ENCODE data around the gene GALNT5. TPM values are rescaled to one million over a fixed set of nuclear protein-coding genes. Genes with fewer than 3 reads are reported as not detected.

Gene GALNT5
- total and polyA plus RNA-seq, 2 experiments from 2014 or later: 1.8 to 2.0 TPM

DNA sequence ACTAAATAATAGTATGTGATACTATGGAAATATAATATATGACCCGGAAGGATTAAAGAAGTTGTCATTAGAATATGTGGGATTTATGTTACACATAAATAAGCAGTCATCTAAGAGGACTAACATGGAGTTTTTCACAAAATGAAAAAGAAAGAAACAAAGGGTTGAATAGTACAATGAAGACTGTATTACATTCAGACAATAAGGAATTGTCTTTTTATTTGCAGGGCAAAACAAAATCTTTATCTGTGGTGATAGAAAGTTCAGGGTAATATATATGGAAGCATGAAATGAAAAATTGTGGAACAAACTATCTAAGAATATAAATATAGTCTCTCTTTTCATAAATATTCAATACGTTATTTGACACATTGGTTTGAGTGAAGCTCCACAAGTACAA is 62.3 kb downstream of the GALNT5 start:
- H3K4me1 ChIP-seq (ENCODE audit: low read depth): no peaks in the 10 kb centered on the region
- TF ChIP-seq, protein P1, sequence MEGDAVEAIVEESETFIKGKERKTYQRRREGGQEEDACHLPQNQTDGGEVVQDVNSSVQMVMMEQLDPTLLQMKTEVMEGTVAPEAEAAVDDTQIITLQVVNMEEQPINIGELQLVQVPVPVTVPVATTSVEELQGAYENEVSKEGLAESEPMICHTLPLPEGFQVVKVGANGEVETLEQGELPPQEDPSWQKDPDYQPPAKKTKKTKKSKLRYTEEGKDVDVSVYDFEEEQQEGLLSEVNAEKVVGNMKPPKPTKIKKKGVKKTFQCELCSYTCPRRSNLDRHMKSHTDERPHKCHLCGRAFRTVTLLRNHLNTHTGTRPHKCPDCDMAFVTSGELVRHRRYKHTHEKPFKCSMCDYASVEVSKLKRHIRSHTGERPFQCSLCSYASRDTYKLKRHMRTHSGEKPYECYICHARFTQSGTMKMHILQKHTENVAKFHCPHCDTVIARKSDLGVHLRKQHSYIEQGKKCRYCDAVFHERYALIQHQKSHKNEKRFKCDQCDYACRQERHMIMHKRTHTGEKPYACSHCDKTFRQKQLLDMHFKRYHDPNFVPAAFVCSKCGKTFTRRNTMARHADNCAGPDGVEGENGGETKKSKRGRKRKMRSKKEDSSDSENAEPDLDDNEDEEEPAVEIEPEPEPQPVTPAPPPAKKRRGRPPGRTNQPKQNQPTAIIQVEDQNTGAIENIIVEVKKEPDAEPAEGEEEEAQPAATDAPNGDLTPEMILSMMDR (IDR thresholded peaks at IDR 0.05; ENCODE audit: low read depth, low read length): no peak

DNA sequence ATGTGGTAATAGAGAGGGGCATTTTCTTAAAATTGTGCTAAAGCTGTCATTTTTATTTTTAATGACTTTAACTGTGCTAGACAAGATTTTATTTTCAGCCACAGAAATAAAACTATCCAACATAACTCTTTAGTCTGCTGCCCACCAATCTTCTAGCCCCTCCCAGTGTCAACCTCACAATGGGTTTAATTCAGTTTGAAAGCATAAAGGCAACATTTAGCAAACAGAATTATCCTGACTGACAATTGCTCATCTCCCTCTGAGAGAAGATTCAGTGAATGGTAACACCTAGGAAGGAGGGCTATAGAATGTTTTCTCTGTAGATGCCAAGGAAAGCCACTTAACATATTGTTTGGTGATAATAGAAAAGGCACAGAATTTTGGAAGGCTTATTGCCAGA is 62.9 kb downstream of the GALNT5 start:
- Histone ChIP-seq H3K36me3 (no peaks in the 10 kb centered on the region), H3K27ac (no peak overlapping the region), H3K4me1 (ENCODE audit: low read depth) (no peaks in the 10 kb centered on the region), H3K27me3 (no peaks in the 10 kb centered on the region), H3K4me3 (no peak overlapping the region), H3K9me3 (ENCODE audit: low read depth) (no peaks in the 10 kb centered on the region)
- DNase-seq (ENCODE audit: low read depth in 1 of 2, low spot score in 1 of 2): no peak
- TF ChIP-seq, protein P1 (IDR thresholded peaks at IDR 0.05; ENCODE audit: low read depth, low read length): no peak

More for the DNA sequence above, 62.3 kb downstream of the GALNT5 start:
- Histone ChIP-seq H3K27ac (no peak overlapping the region), H3K36me3 (no peaks in the 10 kb centered on the region), H3K4me3 (no peak overlapping the region), H3K9me3 (ENCODE audit: low read depth) (no peaks in the 10 kb centered on the region), H3K27me3 (no peaks in the 10 kb centered on the region)
- DNase-seq (ENCODE audit: low read depth in 1 of 2, low spot score in 1 of 2): no peak

DNA sequence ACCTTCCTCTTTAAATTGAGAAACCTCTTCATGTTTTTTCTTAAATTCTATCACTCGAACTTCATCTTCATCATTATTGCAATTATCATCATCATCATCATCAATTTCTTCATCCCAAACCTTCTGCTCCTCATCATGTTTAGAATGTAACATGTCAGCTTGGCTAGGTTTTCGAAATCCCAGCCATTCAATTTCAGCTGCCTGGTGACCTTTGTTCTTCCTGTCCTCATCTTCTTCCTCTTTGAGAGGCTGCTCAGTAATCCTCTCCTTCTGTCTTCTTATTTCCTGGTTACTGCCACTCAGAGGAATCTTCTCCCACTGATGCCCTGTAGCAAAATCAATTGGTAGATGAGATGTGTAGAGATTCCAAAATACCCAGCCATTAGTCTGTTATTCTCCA is 64.0 kb downstream of the GALNT5 start:
- TF ChIP-seq, protein P1 (IDR thresholded peaks at IDR 0.05; ENCODE audit: low read depth, low read length): no peak
- Histone ChIP-seq H3K4me3 (no peak overlapping the region), H3K9me3 (ENCODE audit: low read depth) (no peaks in the 10 kb centered on the region), H3K36me3 (no peaks in the 10 kb centered on the region), H3K4me1 (ENCODE audit: low read depth) (no peaks in the 10 kb centered on the region), H3K27me3 (no peaks in the 10 kb centered on the region), H3K27ac (no peak overlapping the region)
- DNase-seq (ENCODE audit: low read depth in 1 of 2, low spot score in 1 of 2): no peak

DNA sequence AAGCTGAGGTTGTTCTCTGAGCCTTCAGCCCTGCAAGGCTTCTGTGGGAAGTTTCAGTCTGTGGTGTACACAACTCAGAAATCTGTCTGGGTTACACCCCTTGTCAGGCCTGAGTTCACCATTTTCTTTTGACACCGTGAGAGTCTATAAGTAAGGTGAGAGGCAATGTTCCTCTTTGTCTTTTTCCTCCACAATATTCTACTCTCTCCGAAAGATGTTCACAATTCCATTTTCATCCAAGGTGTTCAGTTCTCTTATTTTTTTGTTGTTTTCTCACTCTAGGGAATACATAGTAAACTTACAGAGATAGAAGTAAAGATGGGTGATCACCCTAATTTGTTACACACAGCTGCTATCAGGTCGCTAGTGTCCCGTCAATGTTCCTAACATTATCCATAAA is 64.9 kb downstream of the GALNT5 start:
- no peaks in the 10 kb centered on the region for H3K27me3 ChIP-seq
- DNase-seq (ENCODE audit: low read depth in 1 of 2, low spot score in 1 of 2): no peak
- H3K36me3 ChIP-seq: no peaks in the 10 kb centered on the region
- H3K4me3 ChIP-seq: no peak overlapping the region
- no peak overlapping the region for H3K27ac ChIP-seq
- TF ChIP-seq, protein P1 (IDR thresholded peaks at IDR 0.05; ENCODE audit: low read depth, low read length): no peak
- no peaks in the 10 kb centered on the region for H3K9me3 ChIP-seq (ENCODE audit: low read depth)
- no peaks in the 10 kb centered on the region for H3K4me1 ChIP-seq (ENCODE audit: low read depth)

DNA sequence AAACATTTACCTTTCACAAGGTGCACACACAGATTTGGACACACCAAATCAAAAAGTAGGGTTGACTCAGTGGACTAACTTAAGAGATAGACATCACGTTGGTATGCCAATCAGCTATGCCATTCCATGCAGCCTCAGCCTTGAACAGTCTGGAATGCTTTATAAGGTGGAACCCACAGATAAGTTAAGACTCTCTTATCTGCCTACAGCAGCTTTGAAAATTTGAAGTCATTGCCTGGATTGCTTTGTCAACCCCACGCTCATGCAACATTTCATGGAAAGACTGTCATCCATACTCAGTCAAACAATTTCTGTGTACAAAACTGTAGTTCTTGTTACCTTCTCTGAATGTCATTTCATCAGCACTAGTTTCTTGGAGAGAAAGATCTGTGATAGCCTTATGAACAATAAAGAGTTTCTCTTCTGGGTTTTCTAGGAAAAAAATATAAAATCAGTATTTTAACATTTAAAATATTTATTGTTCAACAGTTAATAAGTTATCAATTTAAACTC is 66.9 kb downstream of the GALNT5 start:
- Histone ChIP-seq H3K4me3 (no peak overlapping the region), H3K27me3 (no peaks in the 10 kb centered on the region), H3K27ac (no peak overlapping the region), H3K9me3 (ENCODE audit: low read depth) (no peaks in the 10 kb centered on the region), H3K4me1 (ENCODE audit: low read depth) (no peaks in the 10 kb centered on the region), H3K36me3 (no peaks in the 10 kb centered on the region)
- no peak for DNase-seq (ENCODE audit: low read depth in 1 of 2, low spot score in 1 of 2)
- TF ChIP-seq, protein P1 (IDR thresholded peaks at IDR 0.05; ENCODE audit: low read depth, low read length): no peak

DNA sequence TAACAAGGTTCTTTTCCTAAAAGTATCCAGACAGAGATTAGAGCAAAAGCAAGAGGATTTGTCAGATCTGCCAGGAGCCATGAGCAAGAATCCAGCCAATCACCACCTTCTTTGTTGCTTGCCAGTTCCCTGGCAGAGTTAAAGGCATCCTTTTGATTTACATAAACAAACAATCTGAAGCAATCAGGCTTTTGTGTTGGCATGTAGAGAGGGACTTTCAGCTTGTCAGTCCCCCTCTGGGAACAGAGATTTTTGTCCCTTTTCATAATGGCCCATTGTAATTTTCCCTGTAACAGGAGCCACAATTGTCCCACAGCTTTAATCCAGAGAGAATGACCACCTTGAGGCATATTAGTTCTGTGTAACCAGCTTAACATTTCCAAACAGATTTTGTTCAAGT is 68.3 kb downstream of the GALNT5 start, which contains the start of gene ERMN:
ERMN (minus strand) TSS at position 39 of the 400 bp plus-strand sequence. CDS start 182 bp downstream, outside the sequence.
- DNase-seq (ENCODE audit: low read depth in 1 of 2, low spot score in 1 of 2): no peak
- no peak within 1 kb of the TSS for H3K4me3 ChIP-seq

More for the DNA sequence above, 68.3 kb downstream of the GALNT5 start, which contains the start of gene ERMN:
- H3K4me1 ChIP-seq (ENCODE audit: low read depth): no peaks in the 10 kb centered on the region
- no peaks in the 10 kb centered on the region for H3K27me3 ChIP-seq
- no peaks in the 10 kb centered on the region for H3K36me3 ChIP-seq
- no peak within 1 kb of the TSS for H3K27ac ChIP-seq
- H3K9me3 ChIP-seq (ENCODE audit: low read depth): no peaks in the 10 kb centered on the region
- TF ChIP-seq, protein P1 (IDR thresholded peaks at IDR 0.05; ENCODE audit: low read depth, low read length): no peak
